SK-MEL-5 (cell line): ENCODE measurements around the gene ZNF497. TPM values are rescaled to one million over a fixed set of nuclear protein-coding genes. Genes with fewer than 3 reads are reported as not detected.
A peak's percentile ranks its signal among the peaks of the same experiment; 100 is the strongest.

Experiments used
- DNase-seq: peaks from one replicate; pipeline ENCODE4 v3.0.0-alpha.2; 2016; ENCODE audit warnings: low read depth, low spot score
- in situ Hi-C: cut with HindIII; loops from 2 replicates; pipeline ENCODE4 v1.10.0; 2016; ENCODE audit warnings: low sequenced_read_pairs, high pct_unique_total_duplicates, low pct_unique_long_range_greater_than_20kb
- total RNA-seq: library from RNA; depleted of rRNA; stranded (reverse); fragments of >200 nt; shearing (Covaris generic); gene quantifications from 2 replicates; pipeline ENCODE4 v1.2.3, GENCODE V29; 2014

ZNF497 gene
- total RNA-seq, 1 experiment from 2014 or later, result 0.40 TPM

DNA sequence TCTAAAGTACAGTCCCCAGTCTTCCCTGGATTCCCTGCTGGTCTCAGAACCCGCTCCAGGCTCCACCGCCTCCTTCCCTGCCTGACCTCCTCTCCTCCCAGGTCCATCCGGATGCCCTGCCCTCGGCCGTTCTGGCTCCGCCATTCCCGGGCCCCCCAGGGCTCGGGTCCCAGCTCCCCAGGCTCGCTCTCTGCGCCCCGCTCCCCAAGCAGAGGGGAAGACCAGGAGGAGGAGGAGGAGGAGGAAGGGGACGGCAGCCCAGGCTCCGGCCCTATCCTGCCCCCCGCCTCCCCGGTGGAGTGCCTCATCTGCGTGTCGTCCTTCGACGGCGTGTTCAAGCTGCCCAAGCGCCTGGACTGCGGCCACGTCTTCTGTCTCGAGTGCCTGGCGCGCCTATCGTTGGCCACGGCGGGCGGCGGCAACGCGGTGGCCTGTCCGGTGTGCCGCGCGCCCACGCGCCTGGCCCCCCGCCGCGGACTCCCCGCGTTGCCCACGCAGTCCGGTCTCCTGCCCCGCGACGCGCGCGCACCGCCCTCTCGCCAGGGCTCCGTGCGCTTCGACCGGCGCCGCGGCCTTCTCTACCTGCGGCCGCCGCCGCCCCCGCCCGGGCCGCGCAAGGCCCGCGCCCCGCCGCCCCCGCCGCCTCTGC lies 33.6 kb upstream of the ZNF497 start:
- DNase-seq, result no peak
- in situ Hi-C loops, result no loop called here

- in situ Hi-C loops, result no loop called here
- DNase-seq, result no peak
These were observed 32.8 kb upstream of the ZNF497 start, which contains the start of gene RNF225 for GRCh38 chr19:58395220-58395978. TSS of gene RNF225 (plus strand) at chr19:58395656. CDS start at chr19:58396090, 434 bp downstream.

DNA sequence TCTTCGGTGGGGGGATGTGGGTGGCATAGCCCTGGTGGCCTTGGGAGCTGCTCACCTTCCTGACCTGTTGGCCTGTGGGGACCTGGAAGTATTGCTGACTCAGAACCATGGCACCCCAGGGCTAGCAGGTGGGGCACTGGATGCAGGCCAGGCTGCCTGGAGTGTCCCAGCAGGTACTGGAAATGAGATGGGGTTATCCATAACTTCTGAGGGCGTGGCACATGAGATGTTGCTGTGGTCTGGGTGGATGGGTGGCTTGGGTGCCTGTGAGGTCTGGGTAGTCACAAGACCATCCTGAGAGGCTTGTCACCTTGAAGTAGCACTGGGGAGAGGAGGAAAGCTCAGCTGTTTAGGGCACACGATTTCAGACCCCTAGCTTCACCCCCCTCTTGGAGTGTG lies 32.3 kb upstream of the ZNF497 start:
- DNase-seq, result no peak

GRCh38 chr19:58393725-58394033 lies 31.1 kb upstream of the ZNF497 start:
- in situ Hi-C loops, result no loop called here
- DNase-seq, result no peak

More for the DNA sequence above, 32.3 kb upstream of the ZNF497 start:
- in situ Hi-C loops, result no loop called here

DNA sequence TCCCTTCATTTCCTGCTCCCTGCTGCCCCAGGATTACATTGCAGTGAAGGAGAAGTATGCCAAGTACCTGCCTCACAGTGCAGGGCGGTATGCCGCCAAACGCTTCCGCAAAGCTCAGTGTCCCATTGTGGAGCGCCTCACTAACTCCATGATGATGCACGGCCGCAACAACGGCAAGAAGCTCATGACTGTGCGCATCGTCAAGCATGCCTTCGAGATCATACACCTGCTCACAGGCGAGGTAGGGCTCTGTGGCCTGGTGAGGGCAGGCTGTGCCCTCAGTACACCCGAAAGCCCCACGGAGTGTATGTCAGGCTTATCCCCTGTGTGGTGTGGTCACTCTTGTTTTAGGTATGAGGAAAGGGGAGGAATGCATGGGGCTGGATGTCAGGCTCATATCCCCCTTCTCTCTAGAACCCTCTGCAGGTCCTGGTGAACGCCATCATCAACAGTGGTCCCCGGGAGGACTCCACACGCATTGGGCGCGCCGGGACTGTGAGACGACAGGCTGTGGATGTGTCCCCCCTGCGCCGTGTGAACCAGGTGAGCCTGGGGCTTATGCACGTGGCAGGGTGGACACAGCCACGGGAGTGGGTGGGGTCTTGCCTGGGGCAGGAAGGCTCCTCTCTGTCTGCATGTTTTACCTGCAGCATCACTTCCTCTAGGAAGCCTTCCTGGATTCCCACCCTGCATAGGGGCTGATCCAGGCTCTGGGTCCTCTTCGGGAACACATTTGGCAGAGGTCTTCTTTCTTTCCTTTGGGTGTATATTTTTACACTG lies 30.6 kb upstream of the ZNF497 start:
- in situ Hi-C loops, result no loop called here
- DNase-seq, result no peak

- in situ Hi-C loops, result no loop called here
These were observed 25.6 kb upstream of the ZNF497 start for GRCh38 chr19:58388175-58388526.

DNA sequence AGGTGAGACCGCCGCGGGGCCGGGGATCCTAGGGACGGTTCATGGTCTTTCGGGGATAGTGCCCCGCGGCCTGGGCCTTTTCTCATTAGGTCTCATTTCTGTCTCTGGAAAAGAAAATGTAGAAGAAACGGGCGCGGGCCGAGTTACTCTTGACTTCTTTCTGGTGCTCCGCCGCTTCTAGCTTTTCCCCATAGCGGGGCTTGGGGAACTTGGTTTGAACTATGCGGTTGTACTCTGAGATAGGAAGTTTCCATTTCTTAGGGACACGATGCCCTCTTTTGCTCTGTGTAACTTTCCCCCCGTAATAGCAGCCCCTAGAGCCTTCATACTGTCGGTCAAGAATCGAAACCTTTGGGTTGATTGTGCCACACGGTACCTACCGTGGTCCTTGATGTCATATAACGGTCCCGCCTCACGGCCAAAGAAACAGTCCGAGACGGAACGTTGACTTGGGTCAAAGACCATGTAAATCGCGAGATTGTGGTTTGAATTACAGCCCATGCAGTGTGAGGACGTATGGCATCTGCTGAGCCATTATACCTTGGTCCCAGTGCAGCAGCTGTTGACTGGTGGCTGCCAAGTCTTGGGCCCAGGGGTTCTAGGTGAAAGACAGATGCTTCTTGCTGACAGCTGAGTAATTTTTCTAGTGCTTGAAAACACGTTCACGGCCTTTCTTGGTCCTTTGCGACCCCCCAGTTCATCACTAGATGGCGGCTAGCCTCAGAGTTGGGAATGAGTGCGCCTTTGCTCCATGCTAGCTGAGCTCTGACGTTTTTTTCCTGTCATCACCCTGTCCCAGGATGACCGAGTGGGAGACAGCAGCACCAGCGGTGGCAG lies 25.0 kb upstream of the ZNF497 start:
- DNase-seq, result no peak
- in situ Hi-C loops, result no loop called here

More at GRCh38 chr19:58388175-58388526, 25.6 kb upstream of the ZNF497 start:
- DNase-seq, result no peak

DNA sequence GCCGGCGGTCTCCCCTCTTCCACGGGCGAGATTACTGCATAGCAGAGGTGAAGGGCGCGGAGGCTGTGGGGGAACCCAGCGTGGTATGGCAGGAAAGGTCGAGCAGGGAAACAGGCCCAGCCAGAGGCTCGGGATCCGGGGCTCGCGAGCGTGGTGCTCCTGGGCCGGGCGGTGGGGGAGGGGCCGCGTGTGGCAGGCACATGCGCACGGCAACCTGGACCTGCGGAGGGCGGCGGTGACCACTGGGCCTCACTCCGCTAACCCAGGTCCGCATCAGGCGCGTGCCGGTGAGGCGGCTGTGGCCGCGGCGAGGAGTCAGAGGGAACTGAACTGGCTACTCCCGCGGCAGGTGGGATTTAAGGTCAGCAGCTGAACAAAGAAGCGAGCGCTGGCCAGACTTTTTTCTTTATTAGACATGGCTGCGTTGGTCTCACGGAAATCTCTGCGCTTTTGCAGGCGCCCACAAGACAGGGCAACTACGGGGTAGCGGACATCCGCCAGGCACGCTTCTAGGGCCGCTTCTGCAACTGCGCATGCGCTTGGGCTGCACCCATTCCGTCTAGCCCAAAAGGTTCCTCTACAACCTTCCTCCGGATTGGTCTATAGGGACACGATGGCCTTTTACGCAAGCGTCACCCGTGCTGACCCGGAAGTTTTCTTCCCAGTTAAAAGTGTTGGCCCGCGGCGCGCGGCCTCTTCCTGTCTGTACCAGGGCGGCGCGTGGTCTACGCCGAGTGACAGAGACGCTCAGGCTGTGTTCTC lies 24.2 kb upstream of the ZNF497 start, which contains the start of gene RPS5:
Gene RPS5 (plus strand): TSS at position 694 of the 762 bp plus-strand sequence. CDS start 869 bp downstream, outside the sequence.
- peak; percentile 98 for DNase-seq
- in situ Hi-C loops, result no loop called here

DNA sequence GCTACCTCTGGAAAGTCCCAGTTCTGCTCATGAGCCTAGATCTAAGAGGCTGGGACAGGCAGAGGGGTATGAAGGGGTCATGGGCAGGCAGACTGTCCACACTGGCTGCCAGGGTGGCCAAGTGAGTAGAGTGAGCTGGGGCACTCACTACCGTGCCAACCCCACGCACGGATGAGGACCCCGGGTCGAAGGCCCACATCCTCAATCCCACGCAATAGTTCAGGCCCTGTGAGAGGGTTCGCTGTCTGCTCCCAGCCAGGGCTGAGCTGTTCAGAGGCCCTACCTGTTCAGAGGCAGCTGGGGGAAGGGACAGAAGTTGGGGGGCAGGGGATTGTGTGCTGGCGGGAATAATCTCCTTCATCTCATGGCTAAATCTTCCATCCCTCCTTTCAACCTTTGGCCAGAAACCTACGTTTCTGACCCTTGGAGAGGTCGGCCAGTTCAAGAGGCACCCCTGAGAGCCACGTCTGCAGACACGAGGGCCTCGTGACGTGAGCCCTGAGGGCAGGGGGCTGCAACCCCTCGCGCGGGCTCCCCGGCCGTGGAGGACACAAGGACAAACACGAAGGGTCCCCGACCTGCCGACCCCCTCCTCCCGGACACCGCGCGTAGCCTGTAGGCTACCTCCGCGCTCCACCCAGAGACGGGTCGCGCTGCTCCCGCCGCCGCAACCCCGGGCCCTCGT lies 23.5 kb upstream of the ZNF497 start:
- no peak for DNase-seq
- in situ Hi-C loops, result no loop called here

DNA sequence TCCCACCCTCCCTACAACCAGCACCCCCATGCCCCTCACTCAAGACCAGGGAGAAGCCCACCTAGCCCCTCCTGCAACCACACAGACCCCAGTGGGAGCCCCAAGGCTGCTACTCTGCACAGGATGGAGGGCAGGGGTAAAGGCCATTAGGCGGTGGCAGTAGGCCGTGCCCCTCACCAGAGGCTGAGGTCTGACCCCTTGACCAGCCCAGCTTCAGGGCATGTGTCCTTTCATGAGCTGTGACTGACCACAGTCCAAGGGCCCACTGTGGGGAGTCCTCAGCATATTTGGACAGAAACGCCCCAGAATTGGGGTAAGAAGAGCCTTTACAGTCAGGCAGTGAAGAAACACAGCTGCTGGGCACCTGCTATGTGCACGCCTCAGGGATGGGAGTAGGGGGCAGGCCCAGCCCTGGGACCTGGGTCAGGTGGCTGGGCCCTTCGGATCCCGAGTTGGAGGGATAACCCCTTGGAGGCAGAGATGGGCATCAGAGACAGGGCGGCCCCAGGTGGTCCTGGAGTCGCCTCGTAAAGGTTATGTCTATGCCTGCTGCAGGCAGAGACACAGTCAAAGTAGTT lies 22.9 kb upstream of the ZNF497 start:
- no peak for DNase-seq
- in situ Hi-C loops, result no loop called here

GRCh38 chr19:58382997-58383603 lies 20.5 kb upstream of the ZNF497 start:
- no peak for DNase-seq
- in situ Hi-C loops, result no loop called here

DNA sequence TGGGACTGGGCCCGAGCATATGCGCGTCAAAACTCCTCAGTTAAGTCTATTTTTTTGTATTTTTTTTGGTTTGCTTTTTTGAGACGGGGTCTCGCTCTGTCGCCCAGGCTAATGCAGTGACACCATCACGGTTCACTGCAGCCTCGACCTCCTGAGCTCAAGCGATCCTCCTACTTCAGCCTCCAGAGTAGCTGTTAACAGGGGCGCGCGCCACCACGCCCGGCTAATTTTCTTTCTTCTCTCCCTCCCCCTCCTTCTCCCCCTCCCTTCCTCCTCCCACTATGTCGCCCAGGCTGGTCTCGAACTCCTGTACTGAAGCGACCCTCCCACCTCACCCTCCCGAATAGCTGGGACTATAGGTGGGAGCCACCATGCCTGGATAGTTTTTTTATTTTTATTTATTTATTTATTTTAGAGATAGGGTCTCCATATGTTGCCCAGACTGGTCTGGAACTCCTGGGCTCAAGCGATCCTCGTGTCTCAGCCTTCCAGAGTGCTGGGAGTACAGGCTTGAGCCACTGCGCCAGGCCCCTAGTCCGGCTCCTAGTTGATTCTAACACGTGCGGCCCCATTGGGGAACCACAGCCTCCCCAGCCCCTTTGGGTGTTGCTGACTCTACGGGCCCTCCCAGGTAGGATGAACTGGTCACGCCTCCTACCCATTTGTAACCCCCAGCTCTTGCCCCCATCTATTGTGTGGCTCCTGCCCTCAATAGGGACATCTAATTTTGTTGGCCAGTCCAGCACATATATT lies 19.1 kb upstream of the ZNF497 start:
- DNase-seq, result no peak
- in situ Hi-C loops, result no loop called here

- in situ Hi-C loops, result no loop called here
- DNase-seq, result peak; percentile 100
These were observed 18.3 kb upstream of the ZNF497 start, which contains the start of gene ZNF837 for GRCh38 chr19:58380662-58381459. TSS of gene ZNF837 (minus strand) at chr19:58381030. CDS start at chr19:58369332, 11,698 bp downstream.

DNA sequence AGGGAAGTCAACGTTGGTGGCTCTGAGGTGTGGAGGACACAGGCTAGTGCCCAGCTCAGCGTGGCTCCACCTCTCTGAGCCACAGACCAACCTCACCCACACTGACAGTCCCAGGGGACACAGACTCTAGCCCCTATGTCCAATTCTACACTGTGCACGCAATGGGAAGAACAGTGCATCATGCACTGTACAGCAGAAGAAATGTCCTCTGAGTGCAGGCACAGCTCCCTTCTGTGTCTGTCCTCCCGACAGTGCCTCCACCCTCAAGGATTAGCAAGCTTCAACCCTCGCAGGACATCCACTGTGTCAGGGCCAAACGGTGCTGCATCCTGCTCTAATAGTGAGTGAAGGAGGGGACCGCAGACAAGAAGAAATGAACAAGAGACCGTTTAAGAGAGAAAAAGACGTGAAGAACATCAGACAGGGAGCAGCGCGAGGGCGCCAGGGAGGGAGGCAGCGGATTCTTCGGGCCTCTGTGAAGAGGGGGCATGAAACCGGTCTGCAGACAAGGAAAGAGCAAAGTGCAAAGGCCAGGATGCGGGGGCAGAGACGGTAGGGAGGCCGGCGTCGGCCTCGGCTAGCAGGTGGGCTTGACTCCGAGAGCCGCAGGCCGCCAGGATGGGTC lies 17.6 kb upstream of the ZNF497 start:
- DNase-seq, result no peak
- in situ Hi-C loops, result no loop called here
